Erythroblast (primary cell): ENCODE measurements around the gene IGSF8.

ENCODE experiments used
- GATA1 ChIP-seq: IDR thresholded peaks from 2 replicates; pipeline ENCODE4 v1.6.1; 2011; ENCODE audit warnings: low read depth, mild to moderate bottlenecking, control low read depth, low read length, moderate library complexity
- POLR2A ChIP-seq: IDR thresholded peaks from 2 replicates; pipeline ENCODE4 v1.6.1; 2011; ENCODE audit warnings: mild to moderate bottlenecking, low read length

DNA sequence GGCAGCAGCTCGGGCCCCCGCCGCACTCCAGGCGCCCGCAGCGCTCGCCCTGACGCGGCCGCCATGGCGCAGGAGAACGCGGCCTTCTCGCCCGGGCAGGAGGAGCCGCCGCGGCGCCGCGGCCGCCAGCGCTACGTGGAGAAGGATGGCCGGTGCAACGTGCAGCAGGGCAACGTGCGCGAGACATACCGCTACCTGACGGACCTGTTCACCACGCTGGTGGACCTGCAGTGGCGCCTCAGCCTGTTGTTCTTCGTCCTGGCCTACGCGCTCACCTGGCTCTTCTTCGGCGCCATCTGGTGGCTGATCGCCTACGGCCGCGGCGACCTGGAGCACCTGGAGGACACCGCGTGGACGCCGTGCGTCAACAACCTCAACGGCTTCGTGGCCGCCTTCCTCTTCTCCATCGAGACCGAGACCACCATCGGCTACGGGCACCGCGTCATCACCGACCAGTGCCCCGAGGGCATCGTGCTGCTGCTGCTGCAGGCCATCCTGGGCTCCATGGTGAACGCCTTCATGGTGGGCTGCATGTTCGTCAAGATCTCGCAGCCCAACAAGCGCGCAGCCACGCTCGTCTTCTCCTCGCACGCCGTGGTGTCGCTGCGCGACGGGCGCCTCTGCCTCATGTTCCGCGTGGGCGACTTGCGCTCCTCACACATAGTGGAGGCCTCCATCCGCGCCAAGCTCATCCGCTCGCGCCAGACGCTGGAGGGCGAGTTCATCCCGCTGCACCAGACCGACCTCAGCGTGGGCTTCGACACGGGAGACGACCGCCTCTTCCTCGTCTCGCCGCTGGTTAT, 14.2 kb downstream of the IGSF8 start:
- TF ChIP-seq POLR2A (no peak), GATA1 (no peak)
